Measurements from ENCODE around the gene TRAPPC1. TPM values are rescaled to one million over a fixed set of nuclear protein-coding genes. Genes with fewer than 3 reads are reported as not detected.

The TRAPPC1 gene
- total and polyA plus RNA-seq, 2 donors (not counting 3 experiments of a cell fraction or from before 2014, with no cell fraction given), result 146 to 250 TPM

- H3K27ac ChIP-seq (ENCODE audit: insufficient read depth, low read depth, low read length), result no peak overlapping the region
- no peaks in the 10 kb centered on the region for H3K4me1 ChIP-seq (ENCODE audit: control insufficient read depth, extremely low read depth, insufficient read depth, low read length)
- TF ChIP-seq MAX (IDR thresholded peaks at IDR 0.05; ENCODE audit: insufficient read depth, insufficient read length), result no peak
- no peak for TF ChIP-seq EZH2 (IDR thresholded peaks at IDR 0.05; ENCODE audit: borderline replicate concordance, low read depth, low read length, severe bottlenecking)
- TF ChIP-seq JUN (IDR thresholded peaks at IDR 0.05; ENCODE audit: borderline replicate concordance, insufficient read depth, insufficient read length, low read depth), result no peak
- no peak for TF ChIP-seq CTCF (IDR thresholded peaks at IDR 0.05; ENCODE audit: extremely low read depth in 1 of 2, insufficient read depth in 1 of 2, low read depth in 1 of 2, low read length in 2 of 2)
- TF ChIP-seq FOS (IDR thresholded peaks at IDR 0.05; ENCODE audit: borderline replicate concordance, insufficient read depth, low read length), result no peak
- TF ChIP-seq GATA2 (IDR thresholded peaks at IDR 0.05; ENCODE audit: insufficient read depth, insufficient read length, low read depth, low read length), result no peak
- TF ChIP-seq POLR2AphosphoS5 (IDR thresholded peaks at IDR 0.05; ENCODE audit: insufficient read depth, low read depth, low read length), result no peak
- no peak for TF ChIP-seq MYC (IDR thresholded peaks at IDR 0.05; ENCODE audit: low read depth, low read length)
- TF ChIP-seq POLR2A (IDR thresholded peaks at IDR 0.05; ENCODE audit: low read depth, low read length), result no peak
- ChIA-PET POLR2A (no interaction called here), CTCF (interaction anchor here (1.3 to 3.4 kb wide), 7 partner anchors 11 to 70 kb away, joined by 3 to 25 read pairs (median 5); partner anchors contain the start of genes CNTROB and TRAPPC1)
- H2AFZ ChIP-seq (ENCODE audit: low read depth, low read length), result no peak overlapping the region
- BruUV-seq (replicated peaks), result no TSS peak
- H3K9ac ChIP-seq (replicated peaks; ENCODE audit: extremely low read depth, insufficient read depth, low read length), result no peak overlapping the region
- no peaks in the 10 kb centered on the region for H3K36me3 ChIP-seq (ENCODE audit: control insufficient read depth in 2 of 2, extremely low read depth in 1 of 2, insufficient read depth in 2 of 2, low read length in 2 of 2)
- H3K4me3 ChIP-seq (replicated peaks in 1 of 3; ENCODE audit: insufficient read depth in 1 of 3, low read depth in 1 of 3, low read length in 3 of 3), result no peak overlapping the region
- peaks cover 6% of the 10 kb centered on the region for H3K9me3 ChIP-seq (replicated peaks; ENCODE audit: control insufficient read depth, insufficient read depth, low read length)
- H3K27me3 ChIP-seq (ENCODE audit: control insufficient read depth in 2 of 2, insufficient read depth in 2 of 2, low read length in 2 of 2), result peaks cover 0 to 2% of the 10 kb centered on the region in 2 experiments
- no peaks in the 10 kb centered on the region for H4K20me1 ChIP-seq (replicated peaks; ENCODE audit: control insufficient read depth, extremely low read depth, insufficient read depth, low read length)
- H3K9me1 ChIP-seq (replicated peaks; ENCODE audit: control insufficient read depth, extremely low read depth, insufficient read depth, low read length), result no peaks in the 10 kb centered on the region
- dilution Hi-C loops (cut with MboI; ENCODE audit: extremely low pct_ligation_motif_present, low sequenced_read_pairs), result no loop called here
- H3K4me2 ChIP-seq (ENCODE audit: insufficient read depth, low read length), result no peak overlapping the region
- intact Hi-C loops (cut with micrococcal nuclease), result no loop called here
- FAIRE-seq (no peak), DNase-seq (ENCODE audit: low read depth, low spot score) (no peak)
- H3K79me2 ChIP-seq (ENCODE audit: control insufficient read depth, insufficient read depth, low read length), result no peaks in the 10 kb centered on the region
Measured at GRCh38 chr17:7971651-7972050, 39.9 kb upstream of the TRAPPC1 start.

Data from endothelial cell of umbilical vein (primary cell).